ENCODE data around the gene CBX7.
A peak's percentile ranks its signal among the peaks of the same experiment; 100 is the strongest.

CBX7 gene

DNA sequence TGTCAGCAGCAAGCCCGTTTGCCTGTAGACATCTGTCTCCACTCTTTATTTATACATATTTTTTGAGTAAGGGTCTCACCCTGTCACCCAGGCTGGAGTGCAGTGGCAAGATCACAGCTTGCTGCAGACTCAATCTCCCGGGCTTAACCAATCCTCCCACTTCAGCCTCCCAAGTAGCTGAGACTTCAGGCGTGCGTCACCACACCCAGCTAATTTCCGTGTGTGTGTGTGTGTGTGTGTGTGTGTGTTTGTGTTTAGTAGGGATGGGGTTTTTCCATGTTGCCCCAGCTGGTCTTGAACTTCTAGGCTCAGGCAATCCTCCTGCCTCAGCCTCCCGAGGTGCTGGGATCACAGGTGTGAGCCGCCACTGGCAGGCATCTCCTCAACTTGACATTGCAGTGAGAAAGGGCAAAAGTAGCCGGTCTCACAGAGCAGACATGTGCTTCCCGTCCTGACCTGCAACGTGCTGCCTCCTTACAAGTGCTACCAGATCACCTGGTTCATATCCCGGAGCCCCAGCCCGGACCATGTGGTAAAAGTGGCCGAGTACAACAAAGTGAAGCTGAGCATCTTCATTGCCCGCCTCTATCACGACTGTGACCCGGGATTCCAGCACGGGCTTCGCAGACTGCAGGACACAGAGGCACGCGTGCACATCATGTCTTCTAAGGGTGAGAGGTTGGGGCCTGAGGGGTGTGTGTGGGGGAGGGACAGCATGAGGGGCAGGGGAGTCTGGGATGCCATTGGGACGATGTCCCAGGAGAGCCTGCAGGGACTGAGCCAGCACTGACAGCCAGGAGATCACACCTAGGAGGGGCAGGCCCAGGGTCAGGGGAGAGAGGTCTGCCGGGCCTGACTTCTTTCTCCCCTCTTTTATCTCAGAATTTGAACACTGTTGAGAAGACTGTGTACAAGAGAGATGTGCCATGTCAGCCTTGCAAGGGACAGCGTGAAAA lies 61.1 kb downstream of the CBX7 start:
- no peak for DNase-seq (ENCODE audit: low spot score)

DNA sequence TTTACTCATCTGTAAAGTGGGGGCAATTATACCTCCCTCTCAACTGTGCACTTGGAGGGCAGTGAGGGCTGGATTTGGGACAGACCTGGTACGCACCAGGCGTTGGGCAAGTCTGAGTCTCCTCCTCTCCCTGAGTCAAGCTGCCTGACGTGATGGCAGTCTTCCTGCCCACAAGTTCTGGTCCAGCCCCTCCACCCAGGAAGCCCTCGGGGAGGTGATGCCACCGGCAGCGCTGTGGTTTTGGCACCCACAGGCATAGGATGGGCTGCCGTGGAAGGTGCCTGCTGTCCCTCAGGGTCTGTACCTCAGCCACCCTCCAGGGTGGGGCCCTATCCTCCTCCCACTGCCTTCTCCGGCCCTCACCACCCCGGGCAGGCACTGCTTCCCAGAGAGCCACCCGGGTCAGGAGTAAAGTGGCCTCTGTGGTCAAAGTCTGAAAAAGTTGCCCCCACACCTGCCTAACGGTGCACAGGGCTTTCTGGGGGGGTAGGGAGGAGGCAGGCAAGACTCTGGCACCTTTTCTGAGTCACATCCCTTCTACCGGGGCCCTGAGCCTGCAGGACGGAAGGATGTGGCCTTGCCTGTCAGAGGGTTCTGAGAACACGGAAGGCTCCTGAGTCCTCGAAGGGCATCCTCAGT lies 61.9 kb downstream of the CBX7 start:
- peak; percentile 73 for DNase-seq (ENCODE audit: low spot score)

DNA sequence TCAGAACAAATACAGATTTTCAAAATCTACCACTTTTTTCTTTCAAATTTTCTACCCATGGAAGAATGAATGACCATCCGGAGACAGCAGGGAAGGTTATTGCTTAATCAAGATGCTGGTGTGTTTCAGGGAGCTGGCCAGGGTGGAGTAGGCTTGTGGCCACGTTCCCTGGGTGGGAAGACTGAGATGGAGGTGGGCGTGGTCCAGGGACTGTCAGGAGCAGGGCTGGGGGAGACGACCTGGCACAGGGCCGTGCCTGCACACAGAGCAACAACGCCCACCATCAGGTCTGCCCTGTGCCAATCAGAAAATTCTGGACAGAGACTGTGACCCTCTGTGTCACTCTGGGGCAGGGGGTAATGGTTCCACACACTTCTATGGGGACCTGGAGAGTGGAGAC lies 62.6 kb downstream of the CBX7 start:
- DNase-seq (ENCODE audit: low spot score), result no peak

DNA sequence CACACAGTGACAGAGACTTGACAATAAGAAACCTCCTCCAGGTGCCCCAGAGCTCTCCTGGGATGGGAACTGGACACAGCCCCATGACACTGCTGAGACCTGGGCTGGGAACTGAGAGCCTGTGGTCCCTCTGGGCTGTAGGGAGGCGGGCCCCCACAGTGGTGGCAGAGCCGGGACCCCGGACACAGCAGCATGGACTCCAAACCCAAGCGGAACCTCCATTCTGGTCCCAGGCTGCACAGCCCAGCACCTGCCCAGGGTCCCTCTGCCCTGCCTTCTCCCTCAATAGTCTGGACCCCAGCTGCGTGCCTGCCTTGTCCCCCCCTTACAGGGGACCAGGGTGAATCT lies 63.8 kb downstream of the CBX7 start:
- no peak for DNase-seq (ENCODE audit: low spot score)

DNA sequence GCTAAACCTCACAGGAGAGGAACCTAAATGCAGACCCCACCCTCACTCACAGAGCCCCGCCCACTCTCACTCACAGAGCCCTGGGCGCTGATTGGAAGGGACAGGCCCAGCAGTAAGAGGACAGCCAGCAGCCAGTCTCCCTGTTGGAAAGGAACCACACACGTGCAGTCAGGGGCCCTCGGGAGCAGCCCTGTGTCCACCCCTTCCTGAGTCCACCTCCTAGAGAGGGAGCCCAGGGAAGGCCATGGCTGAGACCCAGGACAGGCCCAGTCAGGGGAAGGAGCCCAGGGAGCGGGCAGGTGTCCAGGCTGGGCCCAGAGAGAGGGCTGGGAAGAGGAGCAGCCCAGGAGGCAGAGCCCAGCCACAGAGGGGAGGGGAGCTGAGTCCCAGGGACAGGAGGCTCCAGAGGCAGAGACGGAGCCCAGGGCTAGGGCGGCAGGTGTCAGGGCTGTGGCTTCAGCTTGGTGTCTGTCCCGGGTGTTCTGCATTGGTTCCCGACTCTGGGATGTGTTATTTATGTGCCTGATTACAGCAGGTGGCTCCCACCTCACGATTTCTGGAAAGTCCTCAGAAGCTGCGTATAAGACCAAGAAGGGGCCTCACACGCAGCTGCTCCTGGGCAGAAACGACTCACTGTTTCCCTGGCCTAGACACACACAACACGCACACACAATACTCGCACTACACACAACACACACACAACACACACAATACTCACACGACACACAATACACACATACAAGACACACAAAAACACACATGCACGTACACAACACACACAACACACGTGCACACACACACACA lies 64.4 kb downstream of the CBX7 start:
- DNase-seq (ENCODE audit: low spot score), result no peak

DNA sequence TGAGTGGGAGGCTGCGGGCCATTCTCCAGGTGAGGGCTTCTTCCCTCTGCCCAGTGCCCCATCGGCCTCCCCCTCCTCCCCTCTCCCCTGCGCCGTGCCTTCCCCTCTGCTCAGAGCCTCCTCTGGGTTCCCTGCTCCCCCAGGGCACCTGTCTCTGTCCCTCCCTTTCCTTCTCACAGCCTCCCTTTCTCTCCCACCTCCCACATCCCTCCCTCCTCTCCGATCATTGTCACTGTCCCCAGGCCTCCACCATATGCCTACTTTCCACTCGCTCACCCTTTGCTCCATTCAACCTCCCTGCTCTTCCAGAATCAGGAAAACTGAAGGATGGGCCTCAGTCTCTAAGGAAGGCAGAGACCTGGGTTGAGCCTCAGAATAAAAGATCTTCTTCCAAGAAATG lies 65.4 kb downstream of the CBX7 start:
- DNase-seq (ENCODE audit: low spot score), result no peak

DNA sequence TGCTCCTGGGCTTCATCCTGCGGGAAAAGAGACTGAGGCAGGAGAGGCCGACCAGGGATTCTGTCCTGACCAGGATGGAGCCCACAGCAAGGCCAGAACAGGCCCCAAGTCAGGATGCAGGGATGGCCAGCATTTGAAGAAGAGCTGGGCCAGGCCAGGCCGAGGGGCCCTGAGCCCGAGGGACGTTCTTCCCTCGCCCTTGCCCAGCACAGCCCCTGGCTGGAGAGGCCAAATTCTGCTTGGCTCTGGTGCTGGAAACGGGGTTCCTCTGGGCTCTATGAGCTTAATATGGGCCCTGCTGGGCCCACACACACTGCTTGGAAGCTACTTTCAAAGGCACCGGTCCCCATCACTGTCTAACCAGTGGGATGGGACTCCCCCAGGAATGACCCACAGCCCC lies 67.8 kb downstream of the CBX7 start:
- no peak for DNase-seq (ENCODE audit: low spot score)

DNA sequence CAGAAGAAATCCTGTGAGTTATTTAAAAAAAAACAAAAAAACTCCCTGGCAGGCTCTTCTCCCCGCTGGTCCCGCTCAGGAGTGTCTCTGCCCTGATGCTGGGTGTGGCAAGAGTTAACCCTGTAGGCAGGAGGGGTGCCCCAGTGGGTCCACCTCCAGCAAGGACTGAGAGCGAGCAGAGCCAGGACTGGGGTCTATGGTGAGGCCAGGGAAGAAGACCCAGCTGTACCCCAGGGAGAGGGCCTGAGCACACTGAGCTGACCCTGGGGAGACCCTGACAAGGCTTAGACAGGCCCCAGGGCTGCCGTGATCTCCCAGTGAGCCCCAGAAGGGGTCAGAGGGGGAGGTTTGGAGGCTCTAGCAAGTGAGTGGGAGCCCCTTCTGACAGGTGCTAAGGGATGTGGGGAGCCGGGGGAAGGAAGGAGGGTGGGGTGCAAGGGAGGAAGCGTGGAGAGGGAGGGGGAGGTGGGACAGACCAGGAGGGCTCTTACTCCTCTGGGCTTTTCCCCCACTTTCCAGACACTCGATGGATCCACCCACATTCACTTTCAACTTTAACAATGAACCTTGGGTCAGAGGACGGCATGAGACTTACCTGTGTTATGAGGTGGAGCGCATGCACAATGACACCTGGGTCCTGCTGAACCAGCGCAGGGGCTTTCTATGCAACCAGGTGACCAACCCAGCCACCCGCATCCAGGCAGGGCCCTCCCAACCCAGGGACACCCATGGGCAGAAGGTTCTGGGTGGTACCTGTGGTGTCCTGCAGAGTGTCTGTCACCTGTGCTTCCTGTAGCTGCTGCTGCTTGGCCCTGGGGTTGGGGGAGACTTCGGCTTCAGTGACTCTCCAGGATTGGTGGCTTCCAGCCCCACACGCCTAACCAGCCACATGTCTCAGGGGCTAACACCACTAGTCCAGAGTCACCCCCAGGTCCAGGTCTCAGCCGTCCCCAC lies 69.0 kb downstream of the CBX7 start:
- DNase-seq (ENCODE audit: low spot score), result no peak

DNA sequence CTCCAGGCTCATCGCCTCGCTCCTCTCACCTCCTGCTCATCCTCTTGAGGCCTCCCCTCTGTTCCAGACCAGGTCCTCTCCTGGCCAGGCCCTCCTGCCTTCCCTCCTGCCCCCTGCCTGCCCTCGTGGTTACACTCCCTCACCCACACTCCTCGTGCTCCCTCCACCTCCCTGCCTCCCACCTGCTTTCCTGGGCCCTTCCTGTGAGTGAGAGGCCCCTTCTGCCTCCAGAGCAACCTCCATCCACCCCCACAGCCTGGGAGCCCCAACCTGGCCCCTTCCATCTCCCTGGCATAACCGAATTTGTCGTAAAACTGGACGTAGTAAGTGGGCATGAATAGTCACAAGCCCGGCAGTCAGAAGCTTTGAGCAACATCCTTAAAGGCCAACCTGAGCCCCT lies 70.9 kb downstream of the CBX7 start:
- no peak for DNase-seq (ENCODE audit: low spot score)

DNA sequence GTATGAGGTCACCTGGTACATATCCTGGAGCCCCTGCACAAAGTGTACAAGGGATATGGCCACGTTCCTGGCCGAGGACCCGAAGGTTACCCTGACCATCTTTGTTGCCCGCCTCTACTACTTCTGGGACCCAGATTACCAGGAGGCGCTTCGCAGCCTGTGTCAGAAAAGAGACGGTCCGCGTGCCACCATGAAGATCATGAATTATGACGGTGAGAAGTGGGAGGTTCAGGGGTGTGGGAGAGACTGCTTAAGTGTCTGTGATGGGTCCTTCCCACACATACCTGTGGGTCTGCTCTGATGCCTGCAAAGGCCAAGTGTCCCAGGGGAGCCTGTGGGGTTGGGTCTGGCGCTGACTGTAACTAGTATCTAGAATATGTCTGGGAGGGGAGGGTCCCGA lies 71.5 kb downstream of the CBX7 start:
- DNase-seq (ENCODE audit: low spot score), result no peak
